Astrocyte of the spinal cord (primary cell): Measurements from ENCODE around the gene MYORG.

Source experiments
- DNase-seq: peaks from one replicate; pipeline ENCODE4 v3.0.0; 2011; ENCODE audit warnings: low read depth, low spot score
- H3K4me3 ChIP-seq: 2 replicates; pipeline ENCODE4 v1.5.1; 2011; ENCODE audit warnings: low read depth, mild to moderate bottlenecking, low read length, moderate library complexity
- CTCF ChIP-seq: IDR thresholded peaks from 2 replicates; pipeline ENCODE4 v1.5.1; 2012; ENCODE audit warnings: low read depth, mild to moderate bottlenecking, low read length, inconsistent platforms
- in situ Hi-C: cut with HindIII; loops from 2 replicates; pipeline ENCODE4 v1.10.0; 2017; ENCODE audit warnings: low sequenced_read_pairs

MYORG gene

GRCh38 chr9:34374905-34375552 lies 1.7 kb downstream of the MYORG start:
- no peak overlapping the region for H3K4me3 ChIP-seq
- no peak for DNase-seq
- in situ Hi-C loops = no loop called here
- TF ChIP-seq CTCF = no peak

- no peak overlapping the region for H3K4me3 ChIP-seq
- in situ Hi-C loops = no loop called here
- no peak for DNase-seq
- no peak for TF ChIP-seq CTCF
Observed at GRCh38 chr9:34374339-34374738, 2.4 kb downstream of the MYORG start.

- in situ Hi-C loops = no loop called here
- H3K4me3 ChIP-seq = no peak overlapping the region
- no peak for TF ChIP-seq CTCF
- DNase-seq = no peak
Observed at GRCh38 chr9:34373749-34374148, 2.9 kb downstream of the MYORG start.

- TF ChIP-seq CTCF = no peak
Observed at GRCh38 chr9:34372467-34373011, 4.2 kb downstream of the MYORG start.

GRCh38 chr9:34371886-34372466 lies 4.7 kb downstream of the MYORG start:
- DNase-seq = no peak
- no peak for TF ChIP-seq CTCF
- in situ Hi-C loops = no loop called here
- H3K4me3 ChIP-seq = no peak overlapping the region

More at GRCh38 chr9:34372467-34373011, 4.2 kb downstream of the MYORG start:
- no peak overlapping the region for H3K4me3 ChIP-seq
- in situ Hi-C loops = no loop called here
- DNase-seq = no peak

GRCh38 chr9:34370970-34371880 lies 5.5 kb downstream of the MYORG start:
- peak overlapping the region; percentile 6 for H3K4me3 ChIP-seq
- in situ Hi-C loops = no loop called here
- TF ChIP-seq CTCF = no peak
- no peak for DNase-seq
